Brain microvascular endothelial cell (primary cell): ENCODE results near the gene NEGR1.

ENCODE experiments used
- DNase-seq: peaks from one replicate; pipeline ENCODE4 v3.0.0-alpha.2; 2020
- H3K27ac ChIP-seq: fragments of 250-450 bp; sonication (Bioruptor Pico); 2 replicates; pipeline ENCODE4 v1.5.1; 2020; ENCODE audit warnings: mild to moderate bottlenecking, moderate library complexity
- H3K27me3 ChIP-seq: fragments of 250-450 bp; sonication (Bioruptor Pico); replicated peaks from 2 replicates; pipeline ENCODE4 v1.5.1; 2020; ENCODE audit warnings: mild to moderate bottlenecking
- H3K36me3 ChIP-seq: fragments of 250-450 bp; sonication (Bioruptor Pico); replicated peaks from 2 replicates; pipeline ENCODE4 v1.5.1; 2020; ENCODE audit warnings: mild to moderate bottlenecking
- H3K4me3 ChIP-seq: 2 replicates; pipeline ENCODE4 v1.5.1; 2011; ENCODE audit warnings: low read depth, mild to moderate bottlenecking, control low read depth, low read length, moderate library complexity
- CTCF ChIP-seq: IDR thresholded peaks from 2 replicates; pipeline ENCODE4 v1.5.1; 2011; ENCODE audit warnings: low read depth, mild to moderate bottlenecking, moderate library complexity, low read length, control low read depth, inconsistent platforms; ENCODE audit errors: missing control alignments
- in situ Hi-C: cut with HindIII; loops from 2 replicates; pipeline ENCODE4 v1.10.0; 2017; ENCODE audit warnings: low sequenced_read_pairs, low pct_ligation_motif_present

NEGR1 gene

GRCh38 chr1:71921204-71921603 is 361.1 kb downstream of the NEGR1 start:
- no peaks in the 10 kb centered on the region for H3K27me3 ChIP-seq
- TF ChIP-seq CTCF: no peak
- no peaks in the 10 kb centered on the region for H3K36me3 ChIP-seq
- no peak overlapping the region for H3K4me3 ChIP-seq
- no peak overlapping the region for H3K27ac ChIP-seq
- in situ Hi-C loops: no loop called here
- DNase-seq: no peak

- H3K27me3 ChIP-seq: no peaks in the 10 kb centered on the region
- DNase-seq: no peak
- in situ Hi-C loops: no loop called here
- H3K4me3 ChIP-seq: no peak overlapping the region
- H3K27ac ChIP-seq: no peak overlapping the region
- no peak for TF ChIP-seq CTCF
- no peaks in the 10 kb centered on the region for H3K36me3 ChIP-seq
Measured at GRCh38 chr1:71920556-71920955, 361.8 kb downstream of the NEGR1 start.

GRCh38 chr1:71919811-71920509 is 362.4 kb downstream of the NEGR1 start:
- no peak for DNase-seq
- H3K27me3 ChIP-seq: no peaks in the 10 kb centered on the region
- no peaks in the 10 kb centered on the region for H3K36me3 ChIP-seq
- no peak for TF ChIP-seq CTCF
- no peak overlapping the region for H3K27ac ChIP-seq
- H3K4me3 ChIP-seq: no peak overlapping the region
- in situ Hi-C loops: no loop called here

- Histone ChIP-seq H3K36me3 (no peaks in the 10 kb centered on the region), H3K27ac (no peak overlapping the region), H3K27me3 (no peaks in the 10 kb centered on the region), H3K4me3 (no peak overlapping the region)
- no peak for TF ChIP-seq CTCF
- in situ Hi-C loops: no loop called here
- DNase-seq: no peak
Measured at GRCh38 chr1:71918630-71919029, 363.7 kb downstream of the NEGR1 start.

GRCh38 chr1:71916894-71917293 is 365.4 kb downstream of the NEGR1 start:
- no peak for TF ChIP-seq CTCF
- in situ Hi-C loops: no loop called here
- Histone ChIP-seq H3K36me3 (no peaks in the 10 kb centered on the region), H3K27ac (no peak overlapping the region), H3K4me3 (no peak overlapping the region), H3K27me3 (no peaks in the 10 kb centered on the region)
- no peak for DNase-seq

- no peak for TF ChIP-seq CTCF
- in situ Hi-C loops: no loop called here
- no peak for DNase-seq
- Histone ChIP-seq H3K27ac (no peak overlapping the region), H3K4me3 (no peak overlapping the region), H3K27me3 (no peaks in the 10 kb centered on the region), H3K36me3 (no peaks in the 10 kb centered on the region)
Measured at GRCh38 chr1:71914626-71915025, 367.7 kb downstream of the NEGR1 start.
